Caco-2 (cell line): ENCODE results near the gene GON7. TPM values are rescaled to one million over a fixed set of nuclear protein-coding genes. Genes with fewer than 3 reads are reported as not detected.

Experiments
- BruUV-seq: library from RNA; stranded (reverse); fragments of 400-500 nt; replicated peaks from 2 replicates; lab custom pipeline; 2021; lab: Mats Ljungman, UMichigan
- CTCF ChIA-PET: fragments of 300-600 bp; sonication (Branson Sonifier 250); formaldehyde crosslinking; loops from one replicate; lab custom pipeline; 2022; ENCODE audit warnings: antibody characterized with exemption; lab: Charles Lee
- POLR2A ChIA-PET: fragments of 300-600 bp; sonication (Branson Sonifier 250); formaldehyde crosslinking; loops from one replicate; lab custom pipeline; 2022; ENCODE audit warnings: antibody characterized with exemption; lab: Charles Lee
- DNase-seq, 2 experiments: peaks; one replicate each; pipeline versions ENCODE4 v3.0.0 to v3.0.0-alpha.2; 2020 to 2022
- H3K27me3 ChIP-seq: replicated peaks from 2 replicates; pipeline ENCODE4 v1.6.0; 2011; ENCODE audit warnings: low read length; ENCODE audit not compliant: control insufficient read depth, insufficient read depth
- H3K36me3 ChIP-seq: 2 replicates; pipeline ENCODE4 v1.5.1; 2011; ENCODE audit warnings: low read length; ENCODE audit not compliant: control insufficient read depth, insufficient read depth
- H3K4me1 ChIP-seq: fragments of 250-450 bp; sonication (Bioruptor Pico); 2 replicates; pipeline ENCODE4 v1.5.1; 2020; ENCODE audit warnings: mild to moderate bottlenecking
- H3K4me3 ChIP-seq: 2 replicates; pipeline ENCODE4 v1.5.1; 2011; ENCODE audit warnings: low read depth, mild to moderate bottlenecking, control low read depth, low read length
- H3K9me3 ChIP-seq: fragments of 250-450 bp; sonication (Bioruptor Pico); 2 replicates; pipeline ENCODE4 v1.5.1; 2020; ENCODE audit warnings: mild to moderate bottlenecking, moderate library complexity
- H3K27ac Mint-ChIP-seq: one replicate; pipeline ENCODE4 v1.8.0; 2022; ENCODE audit warnings: mixed read lengths; ENCODE audit not compliant: unreplicated experiment
- H3K27me3 Mint-ChIP-seq: one replicate; pipeline ENCODE4 v1.8.0; 2022; ENCODE audit warnings: mixed read lengths; ENCODE audit not compliant: insufficient read depth, unreplicated experiment
- H3K36me3 Mint-ChIP-seq: one replicate; pipeline ENCODE4 v1.8.0; 2022; ENCODE audit warnings: mild to moderate bottlenecking, mixed read lengths; ENCODE audit not compliant: insufficient read depth, unreplicated experiment
- H3K4me1 Mint-ChIP-seq: one replicate; pipeline ENCODE4 v1.8.0; 2022; ENCODE audit warnings: low read depth, mixed read lengths; ENCODE audit not compliant: unreplicated experiment
- H3K4me3 Mint-ChIP-seq: one replicate; pipeline ENCODE4 v1.8.0; 2022; ENCODE audit warnings: mild to moderate bottlenecking, moderate library complexity, mixed read lengths; ENCODE audit not compliant: unreplicated experiment
- H3K9me3 Mint-ChIP-seq: one replicate; pipeline ENCODE4 v1.8.0; 2022; ENCODE audit warnings: mixed read lengths; ENCODE audit not compliant: unreplicated experiment
- CTCF ChIP-seq, 2 experiments: fragments of 200-600 bp in 1 of 2; IDR thresholded peaks; 1 replicate in 1 of 2; 2 replicates in 1 of 2; pipeline versions ENCODE4 v1.5.1 to v1.8.0; 2011 to 2022; ENCODE audit warnings: antibody characterized with exemption in 1 of 2, control low read depth in 1 of 2, inconsistent platforms in 1 of 2, low read depth in 1 of 2, low read length in 1 of 2, mild to moderate bottlenecking in 1 of 2, moderate library complexity in 1 of 2; ENCODE audit not compliant: insufficient read depth in 1 of 2, severe bottlenecking in 1 of 2, unreplicated experiment in 1 of 2
- intact Hi-C: fragments of 100-400 bp; cut with micrococcal nuclease; formaldehyde crosslinking; loops from one replicate; pipeline ENCODE4 v1.10.0; 2022; ENCODE audit not compliant: unreplicated experiment
- total RNA-seq: library from RNA; stranded (reverse); gene quantifications from 2 replicates; pipeline ENCODE4 v1.2.3, GENCODE V29; 2022

The GON7 gene
- total RNA-seq, 1 experiment from 2014 or later, result 10.8 TPM

DNA sequence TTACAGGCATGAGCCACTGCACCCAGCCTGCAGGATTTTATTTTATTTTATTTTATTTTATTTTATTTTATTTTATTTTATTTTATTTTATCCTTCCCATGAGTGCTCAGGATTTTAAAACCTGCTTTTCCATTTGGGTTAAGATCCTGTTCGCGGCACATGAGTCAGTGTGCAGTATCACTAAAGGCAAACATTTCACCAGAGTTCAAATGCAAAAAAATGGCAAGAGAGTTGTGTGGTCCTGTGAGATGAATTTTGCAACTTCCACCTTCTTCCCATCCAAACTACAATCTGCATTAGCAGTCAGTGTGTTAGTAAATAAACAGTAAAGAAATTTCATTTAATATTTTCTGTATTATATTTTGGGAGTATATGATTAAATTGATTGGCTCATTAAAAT, 51.2 kb downstream of the GON7 start:
- Mint-ChIP-seq H3K27ac (no peak overlapping the region), H3K27me3 (no peaks in the 10 kb centered on the region), H3K36me3 (peaks cover 5% of the 10 kb centered on the region), H3K4me1 (peaks cover 7% of the 10 kb centered on the region), H3K4me3 (no peak overlapping the region), H3K9me3 (no peaks in the 10 kb centered on the region)
- BruUV-seq, result no TSS peak
- no peaks in the 10 kb centered on the region for H3K9me3 ChIP-seq
- POLR2A ChIA-PET, result no interaction called here
- H3K27me3 ChIP-seq, result no peaks in the 10 kb centered on the region
- no peaks in the 10 kb centered on the region for H3K36me3 ChIP-seq
- no peak for TF ChIP-seq CTCF (IDR thresholded peaks at IDR 0.05; ENCODE audit: insufficient read depth in 1 of 2, low read depth in 1 of 2, low read length in 1 of 2, severe bottlenecking in 1 of 2, unreplicated experiment in 1 of 2)
- H3K4me1 ChIP-seq, result peaks cover 7% of the 10 kb centered on the region; the same call in 1 of the 2 replicates
- CTCF ChIA-PET, result no interaction called here
- H3K4me3 ChIP-seq, result no peak overlapping the region
- intact Hi-C loops, result no loop called here
- DNase-seq, result no peak

- Mint-ChIP-seq H3K36me3 (peaks cover 6% of the 10 kb centered on the region), H3K27me3 (no peaks in the 10 kb centered on the region), H3K9me3 (no peaks in the 10 kb centered on the region), H3K4me3 (no peak overlapping the region), H3K4me1 (peaks cover 17% of the 10 kb centered on the region), H3K27ac (no peak overlapping the region)
- DNase-seq, result no peak
- no peak for TF ChIP-seq CTCF (IDR thresholded peaks at IDR 0.05; ENCODE audit: insufficient read depth in 1 of 2, low read depth in 1 of 2, low read length in 1 of 2, severe bottlenecking in 1 of 2, unreplicated experiment in 1 of 2)
- H3K27me3 ChIP-seq, result no peaks in the 10 kb centered on the region
- H3K9me3 ChIP-seq, result no peaks in the 10 kb centered on the region
- H3K4me3 ChIP-seq, result no peak overlapping the region
- no peaks in the 10 kb centered on the region for H3K36me3 ChIP-seq
- intact Hi-C loops, result no loop called here
- no TSS peak for BruUV-seq
- POLR2A ChIA-PET, result no interaction called here
- H3K4me1 ChIP-seq, result peaks cover 26% of the 10 kb centered on the region
- CTCF ChIA-PET, result no interaction called here
Observed at GRCh38 chr14:93153121-93153520, 53.7 kb downstream of the GON7 start.

Other genes with a start within 250 kb of the GON7 start
- 57.9 and 60.1 TPM in 2 replicates for gene ITPK1, start 91.1 kb downstream of the GON7 start, total RNA-seq
- 11.5 and 12.2 TPM in 2 replicates for gene MOAP1, start 22.2 kb downstream of the GON7 start, total RNA-seq
- gene LYSET, start 21.7 kb downstream of the GON7 start, total RNA-seq, result 17.3 and 17.4 TPM in 2 replicates
- 14.3 and 19.6 TPM in 2 replicates for gene UBR7, start 191 bp upstream of the GON7 start, total RNA-seq
- 28.8 and 32.2 TPM in 2 replicates for gene BTBD7, start 126.0 kb upstream of the GON7 start, total RNA-seq
- not detected in 2 replicates for gene COX8C, start 140.1 kb upstream of the GON7 start, total RNA-seq
- 0.07 and 0.14 TPM in 2 replicates for gene UNC79, start 223.9 kb upstream of the GON7 start, total RNA-seq